K562 (cell line): ENCODE data around the gene KRI1. TPM values are rescaled to one million over a fixed set of nuclear protein-coding genes. Genes with fewer than 3 reads are reported as not detected.
A peak's percentile ranks its signal among the peaks of the same experiment; 100 is the strongest.

Experiments used
- BRF1 ChIP-seq: IDR thresholded peaks from 3 replicates; pipeline ENCODE4 v1.6.1; 2011; ENCODE audit warnings: borderline replicate concordance, mild to moderate bottlenecking; ENCODE audit not compliant: insufficient read length; ENCODE audit errors: extremely low read depth
- CBX2 ChIP-seq: fragments of 200-600 bp; sonication (generic); IDR thresholded peaks from one replicate; pipeline ENCODE4 v1.6.1; 2012; ENCODE audit warnings: mild to moderate bottlenecking, low read length, inconsistent platforms; ENCODE audit not compliant: insufficient read depth, poor library complexity, severe bottlenecking
- CHD7 ChIP-seq: fragments of 200-600 bp; sonication (generic); IDR thresholded peaks from one replicate; pipeline ENCODE4 v1.6.1; 2012; ENCODE audit warnings: mild to moderate bottlenecking, low read depth, low read length, inconsistent platforms
- CLOCK ChIP-seq: fragments of 250-450 bp; sonication (Bioruptor Pico); IDR thresholded peaks from 2 replicates; pipeline ENCODE4 v1.4.0; 2020; ENCODE audit warnings: mild to moderate bottlenecking, moderate library complexity, borderline replicate concordance
- GTF2A2 ChIP-seq: IDR thresholded peaks from 2 replicates; pipeline ENCODE4 v1.6.1; 2016; ENCODE audit warnings: mild to moderate bottlenecking, missing genetic modification characterization, missing compliant biosample characterization
- HEY1 ChIP-seq: fragments of 250-450 bp; sonication (Bioruptor Pico); IDR thresholded peaks from 2 replicates; pipeline ENCODE4 v1.5.0; 2020; ENCODE audit warnings: mild to moderate bottlenecking, moderate library complexity, borderline replicate concordance
- ILF3 ChIP-seq: fragments of 450-650 bp; IDR thresholded peaks from 2 replicates; pipeline ENCODE4 v1.6.1; 2018; ENCODE audit warnings: antibody characterized with exemption, mild to moderate bottlenecking, moderate library complexity, borderline replicate concordance
- PKNOX1 ChIP-seq: fragments of 450-650 bp; IDR thresholded peaks from 2 replicates; pipeline ENCODE4 v1.6.1; 2016
- RCOR1 ChIP-seq, 2 experiments: IDR thresholded peaks; 2 replicates each; pipeline ENCODE4 v1.6.1; 2012; ENCODE audit warnings: low read depth in 2 of 2, low read length in 2 of 2, borderline replicate concordance in 1 of 2, improper control_type of control experiment in 1 of 2
- SMARCA5 ChIP-seq: fragments of 450-650 bp; IDR thresholded peaks from 2 replicates; pipeline ENCODE4 v1.6.1; 2016
- TFAP4 ChIP-seq: sonication (generic); formaldehyde crosslinking; IDR thresholded peaks from 2 replicates; pipeline ENCODE4 v1.8.0; 2022; ENCODE audit warnings: missing genetic modification reagents, mild to moderate bottlenecking, moderate library complexity, borderline replicate concordance
- ZNF134 ChIP-seq: fragments of 250-450 bp; sonication (Bioruptor Pico); conservative IDR thresholded peaks from 2 replicates; pipeline ENCODE4 v1.4.0; 2020
- polyA plus RNA-seq, 8 experiments: library from polyadenylated mRNA; depleted of rRNA in 4 of 8; stranded (reverse) in 5 of 8; unstranded in 3 of 8; fragments of >200 nt; fragmentation: Nextera tagmentation in 2 of 8; fragmentation: Illumina TruSeq in 1 of 8; extraction: Ambion mirVana in 2 of 8; extraction: Trizol in 1 of 8; gene quantifications; 2 replicates each; pipeline versions ENCODE4 v1.2.1 to v1.2.3, GENCODE V29; 2011 to 2014; ENCODE audit warnings: inconsistent platforms in 1 of 8, missing spikeins in 1 of 8
- total RNA-seq, 7 experiments: library from RNA; depleted of rRNA in 6 of 7; stranded (reverse); fragments of >200 nt in 6 of 7; fragmentation: Illumina TruSeq in 2 of 7; extraction: Trizol in 2 of 7; gene quantifications; 2 replicates each; pipeline versions ENCODE4 v1.2.1 to v1.2.3, GENCODE V29; 2011 to 2021; ENCODE audit warnings: low replicate concordance in 1 of 7

KRI1 gene
- total and polyA plus RNA-seq, 9 of the 15 experiments (the other 6 are each of a cell fraction or from before 2014, with no cell fraction given), result 1.1 to 50.7 (median 24.7) TPM

- TF ChIP-seq HEY1 (CRISPR knock-in tag), result no peak
- TF ChIP-seq ILF3, result no peak
- no peak for TF ChIP-seq GTF2A2 (tag)
- TF ChIP-seq CBX2, result no peak
- TF ChIP-seq CLOCK, result no peak
- no peak for TF ChIP-seq SMARCA5
- TF ChIP-seq RCOR1 (IDR thresholded peaks at IDR 0.05; ENCODE audit: borderline replicate concordance in 1 of 2, low read depth in 2 of 2, low read length in 2 of 2), result no peak
- no peak for TF ChIP-seq CHD7
- no peak for TF ChIP-seq BRF1
- TF ChIP-seq ZNF134, result no peak
- TF ChIP-seq PKNOX1, result no peak
- peak; percentile 22; the same call in 1 of the 2 replicates for TF ChIP-seq TFAP4 (CRISPR knock-in tag)
Measured at GRCh38 chr19:10510301-10510802, 55.5 kb downstream of the KRI1 start (continued).
